Coronary artery (tissue), 2 donors: ENCODE measurements around the gene C1orf198.

Experiments
- DNase-seq: peaks from one replicate; pipeline ENCODE4 v3.0.0-alpha.2; 2017; ENCODE audit warnings: low spot score
- H3K27ac ChIP-seq, 2 donors: fragments of 200-600 bp; sonication (generic); one replicate each; pipeline ENCODE4 v1.5.1; 2016 to 2019
- H3K4me3 ChIP-seq: fragments of 200-600 bp; sonication (generic); 2 replicates; pipeline ENCODE4 v1.5.1; 2016; ENCODE audit warnings: mild to moderate bottlenecking, moderate library complexity
- TF ChIP-seq, protein P1 (sequence below): fragments of 200-600 bp; sonication (generic); IDR thresholded peaks from one replicate; pipeline ENCODE4 v1.5.1; 2019; ENCODE audit warnings: antibody characterized with exemption

The C1orf198 gene

DNA sequence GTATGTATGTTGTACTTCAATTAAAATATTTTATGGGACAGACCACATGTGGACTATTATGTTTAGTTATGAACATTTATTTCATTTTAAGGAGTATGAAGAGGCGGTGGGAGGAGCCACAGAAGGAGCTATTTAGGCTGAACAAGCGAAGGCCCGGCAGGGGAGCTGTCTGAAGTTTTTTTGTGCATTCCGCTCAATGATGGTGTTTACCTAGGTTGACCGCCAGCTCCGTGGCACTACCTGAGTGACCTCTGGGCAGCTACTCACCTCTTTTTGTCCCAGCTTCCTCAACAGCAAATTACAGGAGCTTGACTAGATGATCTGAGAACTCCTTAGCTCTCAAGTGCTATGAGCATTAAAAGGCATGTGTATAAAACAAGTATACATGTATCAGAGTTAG, 32.7 kb upstream of the C1orf198 start:
- H3K27ac ChIP-seq, result peak overlapping the region; percentile 11 to 76
- TF ChIP-seq, protein P1, sequence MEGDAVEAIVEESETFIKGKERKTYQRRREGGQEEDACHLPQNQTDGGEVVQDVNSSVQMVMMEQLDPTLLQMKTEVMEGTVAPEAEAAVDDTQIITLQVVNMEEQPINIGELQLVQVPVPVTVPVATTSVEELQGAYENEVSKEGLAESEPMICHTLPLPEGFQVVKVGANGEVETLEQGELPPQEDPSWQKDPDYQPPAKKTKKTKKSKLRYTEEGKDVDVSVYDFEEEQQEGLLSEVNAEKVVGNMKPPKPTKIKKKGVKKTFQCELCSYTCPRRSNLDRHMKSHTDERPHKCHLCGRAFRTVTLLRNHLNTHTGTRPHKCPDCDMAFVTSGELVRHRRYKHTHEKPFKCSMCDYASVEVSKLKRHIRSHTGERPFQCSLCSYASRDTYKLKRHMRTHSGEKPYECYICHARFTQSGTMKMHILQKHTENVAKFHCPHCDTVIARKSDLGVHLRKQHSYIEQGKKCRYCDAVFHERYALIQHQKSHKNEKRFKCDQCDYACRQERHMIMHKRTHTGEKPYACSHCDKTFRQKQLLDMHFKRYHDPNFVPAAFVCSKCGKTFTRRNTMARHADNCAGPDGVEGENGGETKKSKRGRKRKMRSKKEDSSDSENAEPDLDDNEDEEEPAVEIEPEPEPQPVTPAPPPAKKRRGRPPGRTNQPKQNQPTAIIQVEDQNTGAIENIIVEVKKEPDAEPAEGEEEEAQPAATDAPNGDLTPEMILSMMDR, result no peak
- no peak overlapping the region for H3K4me3 ChIP-seq
- DNase-seq, result no peak

DNA sequence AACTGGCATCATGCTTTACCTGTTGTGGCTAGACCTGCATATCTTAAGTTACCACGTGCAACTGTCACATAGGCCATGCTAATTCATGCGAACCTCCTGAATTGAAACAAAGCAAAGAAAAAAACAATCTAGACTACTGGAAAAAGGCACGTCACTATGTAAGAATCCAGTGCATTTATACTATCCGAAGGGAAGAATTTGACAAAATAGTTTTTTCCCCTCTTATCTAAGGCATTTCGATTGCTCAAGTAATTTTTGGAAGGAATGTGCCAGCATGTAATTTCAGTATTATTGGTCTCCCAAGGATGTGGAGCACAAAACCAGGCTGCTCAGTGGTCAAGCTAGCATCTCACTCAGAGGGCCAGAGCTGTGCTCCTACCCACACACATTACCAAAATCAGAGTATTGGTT, 31.5 kb upstream of the C1orf198 start:
- DNase-seq, result no peak
- TF ChIP-seq, protein P1, result no peak
- Histone ChIP-seq H3K4me3 (no peak overlapping the region), H3K27ac (peak overlapping the region; percentile 26 to 76)

DNA sequence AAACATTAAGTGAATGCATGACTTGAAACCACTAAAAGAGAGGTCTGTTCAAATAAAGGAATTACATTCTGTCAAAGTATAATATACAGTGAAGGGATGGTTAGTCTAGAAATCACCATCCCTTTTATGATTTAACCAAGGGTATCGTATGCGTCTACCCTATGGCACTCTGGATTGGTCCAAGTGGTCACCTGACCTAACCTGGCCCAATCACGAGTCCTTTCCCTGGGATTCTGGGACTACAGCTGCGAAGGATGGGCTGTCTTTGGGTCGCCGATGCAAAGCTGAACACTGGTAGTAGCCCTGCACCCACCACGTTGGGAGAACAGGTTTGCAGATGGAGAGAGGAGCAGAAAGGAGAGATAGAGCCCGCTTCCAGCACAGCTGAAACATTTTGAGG, 30.4 kb upstream of the C1orf198 start:
- no peak for DNase-seq
- Histone ChIP-seq H3K4me3 (no peak overlapping the region), H3K27ac (peak overlapping the region in 1 of 2 donors; percentile 66)
- TF ChIP-seq, protein P1, result no peak

DNA sequence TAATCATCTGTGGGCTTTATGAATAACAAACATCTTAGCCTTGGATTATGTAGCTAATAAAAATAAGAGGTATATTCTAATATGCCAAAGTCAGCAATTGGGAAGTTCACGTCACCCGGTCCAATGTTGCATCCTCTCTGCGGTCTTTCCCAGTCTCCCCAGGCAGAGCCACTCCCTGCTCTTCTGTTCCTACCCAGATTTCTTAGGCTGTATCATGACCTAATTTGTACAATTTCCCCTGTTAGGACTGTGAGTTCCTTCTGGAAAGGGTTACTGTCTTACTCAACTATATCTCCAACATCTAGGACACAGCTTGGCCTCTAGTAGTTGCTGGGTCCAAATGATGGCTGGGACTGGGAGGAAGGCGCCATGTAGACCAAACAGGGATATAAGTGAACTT, 29.8 kb upstream of the C1orf198 start:
- H3K4me3 ChIP-seq, result no peak overlapping the region
- H3K27ac ChIP-seq, result peak overlapping the region in 1 of 2 donors; percentile 66
- TF ChIP-seq, protein P1, result no peak
- no peak for DNase-seq

DNA sequence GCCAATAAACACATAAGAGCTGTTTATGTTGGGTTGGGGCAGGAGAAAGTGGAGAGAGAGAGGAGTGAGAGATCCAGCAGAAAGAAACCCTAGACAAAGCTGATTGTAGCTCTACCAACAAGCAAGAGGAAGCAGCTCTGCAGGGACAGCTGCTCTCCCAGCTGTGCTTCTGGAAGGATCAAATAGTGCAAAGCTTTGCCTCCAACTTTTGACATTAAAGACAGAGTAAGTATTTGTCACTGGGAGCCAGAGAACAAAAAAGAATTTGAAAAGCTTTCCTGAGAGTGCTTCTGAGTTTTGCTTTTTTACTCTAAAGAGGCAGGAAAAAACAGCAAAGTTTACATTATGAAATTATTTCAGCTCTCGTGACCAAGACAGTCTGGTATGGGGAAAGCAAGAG, 28.5 kb upstream of the C1orf198 start:
- Histone ChIP-seq H3K4me3 (no peak overlapping the region), H3K27ac (peak overlapping the region in 1 of 2 donors; percentile 55)
- DNase-seq, result no peak
- TF ChIP-seq, protein P1, result no peak

DNA sequence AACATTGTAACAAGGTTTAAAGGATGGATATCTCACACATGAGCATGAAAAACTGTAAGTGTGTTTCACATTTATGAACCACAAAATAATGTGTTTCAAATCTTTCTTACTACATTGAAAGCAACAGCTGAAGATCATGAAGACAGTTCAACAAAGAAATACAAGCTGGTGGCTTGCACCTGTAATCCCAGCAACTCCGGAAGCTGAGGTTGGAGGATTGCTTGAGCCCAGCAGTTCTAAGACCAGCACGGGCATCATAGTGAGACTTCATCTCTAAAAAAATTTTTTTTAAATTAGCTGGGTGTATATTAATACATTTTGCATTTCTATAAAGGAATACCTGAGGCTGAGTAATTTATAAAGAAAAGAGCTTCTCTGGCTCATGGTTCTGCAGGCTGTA, 27.1 kb upstream of the C1orf198 start:
- DNase-seq, result no peak
- Histone ChIP-seq H3K4me3 (no peak overlapping the region), H3K27ac (no peak overlapping the region)
- TF ChIP-seq, protein P1, result no peak

DNA sequence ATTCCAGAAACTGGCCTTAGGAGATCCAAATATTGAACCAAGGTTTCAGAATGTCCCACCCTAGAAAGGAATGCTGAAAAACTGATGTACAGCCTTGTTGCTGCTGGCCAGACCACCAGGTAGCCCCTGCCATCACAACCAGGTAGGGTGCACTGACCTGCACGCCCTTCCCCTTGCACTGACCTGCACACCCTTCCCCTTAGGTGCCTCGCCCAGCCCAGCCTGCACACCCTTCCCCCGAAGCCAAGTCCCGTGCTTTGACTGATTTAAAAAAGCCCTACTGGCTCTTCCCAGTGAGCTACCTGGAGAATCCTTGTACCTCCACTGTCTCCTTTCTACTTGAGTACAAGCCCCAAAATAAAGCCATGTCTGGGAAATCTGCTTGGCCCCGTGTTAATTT, 26.3 kb upstream of the C1orf198 start:
- TF ChIP-seq, protein P1, result no peak
- Histone ChIP-seq H3K27ac (no peak overlapping the region), H3K4me3 (no peak overlapping the region)
- DNase-seq, result no peak
